Activated CD8-positive, alpha-beta T cell treated with anti-CD3 and anti-CD28 coated beads for 36 hours (primary cell): ENCODE data around the gene GDPGP1. TPM values are rescaled to one million over a fixed set of nuclear protein-coding genes. Genes with fewer than 3 reads are reported as not detected.

ENCODE experiments used
- ATAC-seq: fragments of 200-7000 bp; cut with Tn5 transposase; one replicate; pipeline ENCODE4 v1.10.0; 2021; ENCODE audit warnings: mild to moderate bottlenecking, moderate library complexity
- CTCF ChIA-PET: fragments of 350-600 bp; sonication (Branson Sonifier 250); formaldehyde crosslinking; loops from one replicate; lab custom pipeline; 2021; ENCODE audit warnings: antibody characterized with exemption; lab: Charles Lee
- POLR2A ChIA-PET: fragments of 350-600 bp; sonication (Branson Sonifier 250); formaldehyde crosslinking; loops from one replicate; lab custom pipeline; 2021; ENCODE audit warnings: antibody characterized with exemption; lab: Charles Lee
- DNase-seq: peaks from one replicate; pipeline ENCODE4 v3.0.0-alpha.2; 2020
- H3K27ac Mint-ChIP-seq: one replicate; pipeline ENCODE4 v1.8.0; 2021; ENCODE audit warnings: mild to moderate bottlenecking, mixed read lengths
- H3K27me3 Mint-ChIP-seq: one replicate; pipeline ENCODE4 v1.8.0; 2021; ENCODE audit warnings: mixed read lengths
- H3K36me3 Mint-ChIP-seq: one replicate; pipeline ENCODE4 v1.8.0; 2021; ENCODE audit warnings: low read depth, mixed read lengths
- H3K4me1 Mint-ChIP-seq: one replicate; pipeline ENCODE4 v1.8.0; 2021; ENCODE audit warnings: low read depth, mixed read lengths
- H3K4me3 Mint-ChIP-seq: one replicate; pipeline ENCODE4 v1.8.0; 2021; ENCODE audit warnings: mild to moderate bottlenecking, moderate library complexity, mixed read lengths
- H3K9me3 Mint-ChIP-seq: one replicate; pipeline ENCODE4 v1.8.0; 2021; ENCODE audit warnings: mixed read lengths
- CTCF ChIP-seq: fragments of 200-600 bp; IDR thresholded peaks from one replicate; pipeline ENCODE4 v1.8.0; 2022; ENCODE audit warnings: antibody characterized with exemption, mild to moderate bottlenecking
- intact Hi-C: fragments of 100-400 bp; cut with micrococcal nuclease; formaldehyde crosslinking; loops from one replicate; pipeline ENCODE4 v1.10.0; 2022
- total RNA-seq, 2 experiments: library from RNA; stranded (reverse); gene quantifications; one replicate each; pipeline ENCODE4 v1.2.3, GENCODE V29; 2021

GDPGP1 gene
- total RNA-seq, 2 experiments from 2014 or later, result 5.2 to 6.4 TPM

- Mint-ChIP-seq H3K4me1 (peaks cover 37% of the 10 kb centered on the region), H3K36me3 (peaks cover 35% of the 10 kb centered on the region), H3K9me3 (no peaks in the 10 kb centered on the region), H3K27ac (peak overlapping the region; percentile 94), H3K4me3 (no peak overlapping the region), H3K27me3 (no peaks in the 10 kb centered on the region)
- intact Hi-C loops, result no loop called here
- DNase-seq, result no peak
- ChIA-PET CTCF (interaction anchor here (0.8 to 0.9 kb wide), 3 partner anchors 13 to 93 kb away, joined by 3 read pairs; no protein-coding TSS in a partner anchor), POLR2A (no interaction called here)
- TF ChIP-seq CTCF, result no peak
- no peak for ATAC-seq
Measured at GRCh38 chr15:90227816-90228772, 5.9 kb upstream of the GDPGP1 start.

- Mint-ChIP-seq H3K27ac (peak overlapping the region; percentile 94), H3K4me3 (no peak overlapping the region), H3K27me3 (no peaks in the 10 kb centered on the region), H3K4me1 (peaks cover 37% of the 10 kb centered on the region), H3K36me3 (peaks cover 35% of the 10 kb centered on the region), H3K9me3 (no peaks in the 10 kb centered on the region)
- ATAC-seq, result no peak
- POLR2A ChIA-PET, result no interaction called here
- no peak for DNase-seq
- TF ChIP-seq CTCF, result no peak
- CTCF ChIA-PET, result interaction anchor here (0.9 kb wide), 1 partner anchor 14 kb away, joined by 3 read pairs; no protein-coding TSS in a partner anchor
- intact Hi-C loops, result no loop called here
Measured at GRCh38 chr15:90228960-90229359, 5.0 kb upstream of the GDPGP1 start.

- ATAC-seq, result no peak
- no peaks in the 10 kb centered on the region for H3K27me3 Mint-ChIP-seq
- peak overlapping the region; percentile 94 for H3K27ac Mint-ChIP-seq
- no peak for DNase-seq
- peaks cover 42% of the 10 kb centered on the region for H3K4me1 Mint-ChIP-seq
- peak overlapping the region; percentile 99 for H3K4me3 Mint-ChIP-seq
- no peaks in the 10 kb centered on the region for H3K9me3 Mint-ChIP-seq
- CTCF ChIA-PET, result interaction anchor here (1.0 to 4.5 kb wide), 4 partner anchors 9 to 143 kb away, joined by 3 to 24 read pairs (median 4); partner anchors contain the start of gene TTLL13
- peaks cover 35% of the 10 kb centered on the region for H3K36me3 Mint-ChIP-seq
- intact Hi-C loops, result loop anchor here (5.0 kb wide), 1 partner anchor 37 kb away; the partner anchor contains the start of gene NGRN
- POLR2A ChIA-PET, result interaction anchor here (1.0 to 1.4 kb wide), 3 partner anchors 8 to 38 kb away, joined by 3 to 4 read pairs (median 4); partner anchors contain the start of gene NGRN
- no peak for TF ChIP-seq CTCF
Measured at GRCh38 chr15:90230071-90230494, 3.9 kb upstream of the GDPGP1 start.

GRCh38 chr15:90230610-90231009 lies 3.4 kb upstream of the GDPGP1 start:
- ChIA-PET CTCF (interaction anchor here (1.0 to 4.5 kb wide), 5 partner anchors 9 to 144 kb away, joined by 3 to 24 read pairs (median 4); partner anchors contain the start of gene TTLL13), POLR2A (interaction anchor here (0.7 to 1.4 kb wide), 4 partner anchors 8 to 37 kb away, joined by 3 to 4 read pairs (median 4); partner anchors contain the start of gene NGRN)
- DNase-seq (no peak), ATAC-seq (no peak)
- Mint-ChIP-seq H3K27me3 (no peaks in the 10 kb centered on the region), H3K4me1 (peaks cover 43% of the 10 kb centered on the region), H3K4me3 (peak overlapping the region; percentile 99), H3K9me3 (no peaks in the 10 kb centered on the region), H3K27ac (peak overlapping the region; percentile 94), H3K36me3 (peaks cover 35% of the 10 kb centered on the region)
- intact Hi-C loops, result loop anchor here (5.0 kb wide), 1 partner anchor 37 kb away; the partner anchor contains the start of gene NGRN
- no peak for TF ChIP-seq CTCF
